PFSK-1 (cell line): ENCODE measurements around the gene PPOX.

Experiments
- POLR2AphosphoS5 ChIP-seq: IDR thresholded peaks from 2 replicates; pipeline ENCODE4 v1.6.1; 2012; ENCODE audit warnings: low read depth, mild to moderate bottlenecking, control low read depth, low read length, moderate library complexity
- SIN3A ChIP-seq: IDR thresholded peaks from 2 replicates; pipeline ENCODE4 v1.6.1; 2012; ENCODE audit warnings: mild to moderate bottlenecking, low read length, moderate library complexity, borderline replicate concordance; ENCODE audit not compliant: insufficient read depth
- TAF1 ChIP-seq: IDR thresholded peaks from 2 replicates; pipeline ENCODE4 v1.6.1; 2012; ENCODE audit warnings: low read length, control low read depth, borderline replicate concordance; ENCODE audit not compliant: insufficient read depth

DNA sequence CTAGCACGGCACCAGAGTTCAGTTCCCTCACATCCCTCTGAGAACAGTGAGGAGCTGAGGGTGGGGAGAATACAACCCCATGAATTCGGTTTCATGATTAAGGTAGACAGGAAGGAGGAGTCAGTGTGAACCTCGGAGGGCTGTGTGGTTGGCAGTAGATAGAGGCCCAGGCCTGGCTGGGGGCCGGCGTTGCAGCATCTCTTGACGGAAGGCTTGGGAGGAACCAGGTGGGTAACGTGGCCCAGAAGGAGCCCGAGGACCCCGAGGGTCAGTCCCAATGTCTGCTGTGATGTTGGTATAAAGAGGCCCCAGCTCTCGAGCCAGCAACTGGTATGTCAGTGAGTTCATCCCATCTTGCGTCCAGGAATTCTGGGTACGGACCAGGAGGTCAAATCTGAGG, 5.5 kb downstream of the PPOX start:
- no peak for TF ChIP-seq SIN3A
- TF ChIP-seq TAF1: no peak
- TF ChIP-seq POLR2AphosphoS5: no peak
